Kidney epithelial cell (primary cell): Measurements from ENCODE around the gene SNAP47. TPM values are rescaled to one million over a fixed set of nuclear protein-coding genes. Genes with fewer than 3 reads are reported as not detected.

ENCODE experiments used
- DNase-seq: peaks from one replicate; pipeline ENCODE4 v3.0.0-alpha.2; 2010; ENCODE audit warnings: low read depth
- H3K27me3 ChIP-seq: 2 replicates; pipeline ENCODE4 v1.6.0; 2011; ENCODE audit warnings: low read length; ENCODE audit not compliant: control insufficient read depth, insufficient read depth
- H3K36me3 ChIP-seq: 2 replicates; pipeline ENCODE4 v1.5.1; 2011; ENCODE audit warnings: low read length; ENCODE audit not compliant: control insufficient read depth, insufficient read depth
- H3K4me3 ChIP-seq: 2 replicates; pipeline ENCODE4 v1.5.1; 2011; ENCODE audit warnings: low read depth, mild to moderate bottlenecking, control low read depth, low read length
- total RNA-seq: library from RNA; depleted of rRNA; stranded (reverse); fragments of >200 nt; gene quantifications from 2 replicates; pipeline ENCODE4 v1.2.3, GENCODE V29; 2015
- TF ChIP-seq, protein P1 (sequence below): IDR thresholded peaks from 2 replicates; pipeline ENCODE4 v1.5.1; 2011; ENCODE audit warnings: mild to moderate bottlenecking, moderate library complexity, low read length, control low read depth, inconsistent platforms; ENCODE audit not compliant: insufficient read depth, poor library complexity, severe bottlenecking

SNAP47 gene
- total RNA-seq, 1 donor from 2014 or later = 40.2 TPM

DNA sequence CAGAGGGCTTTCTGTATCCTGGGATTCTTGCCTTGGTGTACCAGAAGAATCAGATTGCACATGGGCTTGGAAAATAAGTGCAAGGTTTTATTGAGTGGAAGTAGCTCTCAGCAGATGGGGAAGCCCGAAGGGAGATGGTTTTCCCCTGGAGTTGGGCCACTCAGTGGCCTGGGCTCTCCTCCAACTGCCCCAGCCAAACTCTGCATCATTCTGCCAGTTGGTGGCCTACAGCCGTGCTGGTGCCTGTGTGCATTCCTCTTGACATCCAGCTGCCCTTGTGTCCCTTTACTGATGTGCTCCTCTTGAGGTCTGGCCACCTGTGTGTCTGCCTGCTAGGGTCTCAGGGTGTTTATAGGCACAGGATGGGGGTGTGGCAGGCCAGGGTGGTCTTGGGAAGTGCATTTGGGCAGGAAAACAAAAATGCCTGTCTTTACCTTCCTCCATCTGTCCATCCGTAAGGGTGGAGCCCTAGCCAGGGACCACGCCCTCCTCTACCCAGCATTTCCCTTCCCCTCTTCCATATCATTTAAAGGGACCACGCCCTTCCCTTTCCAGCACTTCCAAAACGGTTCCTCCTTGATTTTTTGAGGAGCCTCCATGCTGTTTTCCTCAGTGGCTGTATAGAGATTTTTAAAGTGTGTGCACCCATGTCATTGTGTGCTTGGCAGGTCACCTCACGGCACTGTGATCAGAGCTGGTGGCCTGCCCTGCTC is 18.9 kb downstream of the SNAP47 start:
- TF ChIP-seq, protein P1, sequence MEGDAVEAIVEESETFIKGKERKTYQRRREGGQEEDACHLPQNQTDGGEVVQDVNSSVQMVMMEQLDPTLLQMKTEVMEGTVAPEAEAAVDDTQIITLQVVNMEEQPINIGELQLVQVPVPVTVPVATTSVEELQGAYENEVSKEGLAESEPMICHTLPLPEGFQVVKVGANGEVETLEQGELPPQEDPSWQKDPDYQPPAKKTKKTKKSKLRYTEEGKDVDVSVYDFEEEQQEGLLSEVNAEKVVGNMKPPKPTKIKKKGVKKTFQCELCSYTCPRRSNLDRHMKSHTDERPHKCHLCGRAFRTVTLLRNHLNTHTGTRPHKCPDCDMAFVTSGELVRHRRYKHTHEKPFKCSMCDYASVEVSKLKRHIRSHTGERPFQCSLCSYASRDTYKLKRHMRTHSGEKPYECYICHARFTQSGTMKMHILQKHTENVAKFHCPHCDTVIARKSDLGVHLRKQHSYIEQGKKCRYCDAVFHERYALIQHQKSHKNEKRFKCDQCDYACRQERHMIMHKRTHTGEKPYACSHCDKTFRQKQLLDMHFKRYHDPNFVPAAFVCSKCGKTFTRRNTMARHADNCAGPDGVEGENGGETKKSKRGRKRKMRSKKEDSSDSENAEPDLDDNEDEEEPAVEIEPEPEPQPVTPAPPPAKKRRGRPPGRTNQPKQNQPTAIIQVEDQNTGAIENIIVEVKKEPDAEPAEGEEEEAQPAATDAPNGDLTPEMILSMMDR = no peak

DNA sequence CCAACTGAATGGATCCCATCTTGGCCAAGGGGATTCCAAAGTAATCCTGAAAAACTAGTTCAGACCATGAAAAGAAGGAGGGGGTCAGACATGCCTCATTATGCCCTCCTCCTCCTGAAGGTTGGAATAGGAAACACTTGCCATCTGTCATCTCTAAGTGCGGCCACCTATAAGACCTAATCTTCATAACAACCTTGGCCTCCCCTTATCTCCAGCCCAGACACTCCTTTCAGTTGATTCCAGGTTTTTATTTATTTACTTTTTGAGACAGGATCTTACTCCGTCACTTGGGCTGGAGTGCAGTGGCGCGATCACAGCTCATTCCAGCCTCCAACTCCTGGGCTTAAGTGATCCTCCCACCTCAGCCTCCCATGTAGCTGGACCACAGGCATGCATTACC is 19.7 kb downstream of the SNAP47 start:
- TF ChIP-seq, protein P1 = no peak
- no peaks in the 10 kb centered on the region for H3K27me3 ChIP-seq
- H3K4me3 ChIP-seq = no peak overlapping the region
- no peak for DNase-seq
- peaks cover 2% of the 10 kb centered on the region for H3K36me3 ChIP-seq

More for the DNA sequence above, 18.9 kb downstream of the SNAP47 start:
- DNase-seq = no peak
- Histone ChIP-seq H3K27me3 (no peaks in the 10 kb centered on the region), H3K36me3 (no peaks in the 10 kb centered on the region), H3K4me3 (no peak overlapping the region)

DNA sequence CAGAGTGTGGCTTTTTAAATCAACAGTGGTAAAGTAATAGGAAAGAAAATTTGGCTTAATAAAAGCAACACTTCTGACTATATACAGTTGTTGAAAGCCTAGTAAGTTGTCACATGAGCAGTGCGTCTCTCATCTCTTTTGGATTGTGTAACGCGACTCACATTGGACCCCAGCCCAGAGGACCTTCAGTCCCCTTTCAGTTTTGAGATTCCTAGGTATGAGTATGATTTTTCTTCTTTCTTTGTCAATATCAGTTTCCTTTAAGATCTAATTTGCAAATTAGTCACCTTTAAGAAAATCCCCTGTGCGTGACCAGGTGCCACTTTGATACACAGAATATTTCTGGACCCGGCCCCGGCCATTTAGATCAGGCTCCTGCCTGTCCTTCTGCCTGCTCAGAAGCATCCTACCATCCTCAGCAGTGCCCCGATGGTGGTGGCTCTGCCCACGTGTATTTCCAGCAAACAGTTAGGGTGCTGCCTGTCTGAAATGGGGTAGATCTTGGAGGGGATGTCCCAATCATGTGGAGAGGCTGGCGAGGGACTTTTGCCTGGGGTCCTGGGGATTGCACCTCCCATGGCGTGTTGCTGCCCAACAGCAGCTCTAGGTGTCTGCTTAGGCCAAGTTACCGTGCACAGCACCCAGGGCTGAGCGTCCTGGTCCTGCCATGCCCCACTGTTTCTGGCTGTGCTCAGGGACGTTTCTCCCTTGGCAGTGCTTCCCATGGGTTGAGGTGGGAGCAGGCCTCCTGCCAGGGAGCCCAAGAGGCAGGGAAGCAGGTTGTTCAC is 21.1 kb downstream of the SNAP47 start:
- no peak for DNase-seq
- Histone ChIP-seq H3K36me3 (peaks cover 3% of the 10 kb centered on the region), H3K4me3 (no peak overlapping the region), H3K27me3 (no peaks in the 10 kb centered on the region)
- TF ChIP-seq, protein P1 = no peak

DNA sequence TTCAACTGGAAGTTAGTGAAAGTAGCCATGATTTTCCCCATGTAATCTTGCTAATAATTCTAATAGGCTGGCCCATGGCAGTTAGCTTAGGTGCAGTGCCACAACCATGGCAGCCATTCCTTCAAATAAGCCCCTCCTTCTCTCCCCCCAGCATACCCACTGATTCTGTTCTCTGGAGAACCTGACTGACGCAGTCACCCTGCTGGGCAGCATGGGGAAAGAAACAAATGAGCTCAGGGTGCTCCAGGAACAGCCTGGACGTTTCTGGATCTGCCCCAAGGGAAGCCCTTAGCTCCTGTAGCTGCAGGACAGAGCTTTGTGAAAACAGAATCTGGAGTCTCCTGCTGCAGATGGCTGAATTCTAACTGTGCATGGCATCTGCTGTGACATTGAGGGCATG is 22.5 kb downstream of the SNAP47 start:
- Histone ChIP-seq H3K4me3 (no peak overlapping the region), H3K27me3 (no peaks in the 10 kb centered on the region), H3K36me3 (peaks cover 6% of the 10 kb centered on the region)
- DNase-seq = no peak
- TF ChIP-seq, protein P1 = no peak

DNA sequence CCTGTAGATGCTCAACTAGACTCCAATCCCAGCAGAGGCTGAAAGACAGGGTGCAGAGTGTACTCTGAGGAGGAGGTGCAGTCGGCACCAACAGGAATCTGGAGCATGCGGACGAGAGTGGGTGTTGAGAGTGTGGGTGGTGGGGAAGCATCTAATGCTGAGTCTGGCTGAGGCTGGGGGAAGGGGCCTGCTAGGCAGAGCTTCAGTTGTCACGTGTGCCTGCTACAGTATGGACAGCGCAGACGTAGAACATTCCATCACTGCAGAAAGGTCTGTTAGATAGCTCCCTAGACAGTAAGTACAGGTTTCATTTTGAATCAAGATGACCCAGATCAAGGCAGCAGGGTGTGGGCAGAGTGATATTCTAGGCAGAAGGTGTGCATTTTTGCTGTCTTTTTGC is 23.1 kb downstream of the SNAP47 start:
- H3K27me3 ChIP-seq = no peaks in the 10 kb centered on the region
- TF ChIP-seq, protein P1 = no peak
- peaks cover 6% of the 10 kb centered on the region for H3K36me3 ChIP-seq
- no peak overlapping the region for H3K4me3 ChIP-seq
- DNase-seq = no peak
